B cell (primary cell): ENCODE data around the gene IKZF3. TPM values are rescaled to one million over a fixed set of nuclear protein-coding genes. Genes with fewer than 3 reads are reported as not detected.

Experiments
- ATAC-seq: fragments of 200-7000 bp; cut with Tn5 transposase; one replicate; pipeline ENCODE4 v1.10.0; 2021; ENCODE audit warnings: low read depth, mild to moderate bottlenecking, moderate number of reproducible peaks, moderate library complexity
- CTCF ChIA-PET: fragments of 350-600 bp; sonication (Branson Sonifier 250); formaldehyde crosslinking; loops from one replicate; lab custom pipeline; 2021; ENCODE audit warnings: antibody characterized with exemption, inconsistent platforms; lab: Charles Lee
- POLR2A ChIA-PET: fragments of 350-600 bp; sonication (Branson Sonifier 250); formaldehyde crosslinking; loops from one replicate; lab custom pipeline; 2021; ENCODE audit warnings: antibody characterized with exemption; lab: Charles Lee
- DNase-seq: peaks from one replicate; pipeline ENCODE4 v3.0.0; 2013
- H2AFZ ChIP-seq: 2 replicates; pipeline ENCODE4 v1.6.1; 2012; ENCODE audit warnings: mild to moderate bottlenecking, low read depth, low read length; ENCODE audit not compliant: insufficient read depth, poor library complexity, severe bottlenecking
- H3K27ac ChIP-seq, 2 donors: 1 replicate in 1 of 2; 2 replicates in 1 of 2; pipeline ENCODE4 v1.5.1; 2012 to 2013; ENCODE audit warnings: low read length in 2 of 2, mild to moderate bottlenecking in 2 of 2, moderate library complexity in 1 of 2
- H3K27me3 ChIP-seq, 4 experiments: fragments of 200-600 bp in 1 of 4; sonication (generic) in 1 of 4; replicated peaks in 1 of 4; 1 replicate in 2 of 4; 2 replicates in 2 of 4; pipeline versions ENCODE4 v1.6.1 to v1.7.0; 2013 to 2016; ENCODE audit warnings: low read length in 3 of 4, mild to moderate bottlenecking in 2 of 4, mixed read lengths in 1 of 4, moderate library complexity in 1 of 4; ENCODE audit not compliant: insufficient read depth in 4 of 4, control insufficient read depth in 3 of 4; ENCODE audit errors: control extremely low read depth in 1 of 4
- H3K36me3 ChIP-seq, 2 experiments: replicated peaks in 1 of 2; 1 replicate in 1 of 2; 2 replicates in 1 of 2; pipeline versions ENCODE4 v1.6.1 to v1.7.1; 2013; ENCODE audit warnings: low read length in 1 of 2; ENCODE audit not compliant: insufficient read depth in 2 of 2, control insufficient read depth in 1 of 2; ENCODE audit errors: control extremely low read depth in 1 of 2, extremely low read depth in 1 of 2
- H3K4me1 ChIP-seq, 2 donors: fragments of 200-600 bp in 1 of 2; sonication (generic) in 1 of 2; 1 replicate in 1 of 2; 2 replicates in 1 of 2; pipeline versions ENCODE4 v1.5.1 to v1.6.1; 2013 to 2017; ENCODE audit warnings: low read length in 2 of 2; ENCODE audit not compliant: control insufficient read depth in 2 of 2, insufficient read depth in 2 of 2
- H3K4me2 ChIP-seq: replicated peaks from 2 replicates; pipeline ENCODE3; 2012; ENCODE audit warnings: mild to moderate bottlenecking, low read depth, low read length; ENCODE audit not compliant: poor library complexity, severe bottlenecking
- H3K4me3 ChIP-seq, 5 experiments: fragments of 200-600 bp in 1 of 5; sonication (generic) in 1 of 5; 1 replicate in 3 of 5; 2 replicates in 2 of 5; pipeline versions ENCODE4 v1.5.1 to v1.7.0; 2011 to 2016; ENCODE audit warnings: low read length in 4 of 5, mild to moderate bottlenecking in 4 of 5, low read depth in 2 of 5, control low read depth in 1 of 5, moderate library complexity in 1 of 5; ENCODE audit not compliant: insufficient read depth in 1 of 5; ENCODE audit errors: control extremely low read depth in 1 of 5, extremely low read depth in 1 of 5
- H3K79me2 ChIP-seq: fragments of 200-600 bp; sonication (generic); one replicate; pipeline ENCODE4 v1.6.0; 2016; ENCODE audit warnings: low read length; ENCODE audit not compliant: control insufficient read depth, insufficient read depth
- H3K9ac ChIP-seq: fragments of 200-600 bp; sonication (generic); 2 replicates; pipeline ENCODE4 v1.6.1; 2017; ENCODE audit warnings: mild to moderate bottlenecking, low read length, moderate library complexity
- H3K9me3 ChIP-seq, 3 donors: one replicate each; pipeline versions ENCODE4 v1.6.1 to v1.7.1; 2013; ENCODE audit warnings: low read length in 2 of 3; ENCODE audit not compliant: control insufficient read depth in 2 of 3, insufficient read depth in 1 of 3; ENCODE audit errors: control extremely low read depth in 1 of 3
- H4K20me1 ChIP-seq: 2 replicates; pipeline ENCODE4 v1.6.0; 2012; ENCODE audit warnings: mild to moderate bottlenecking, low read length; ENCODE audit not compliant: insufficient read depth, control insufficient read depth, poor library complexity, severe bottlenecking
- H3K27ac Mint-ChIP-seq: one replicate; pipeline ENCODE4 v1.8.0; 2021; ENCODE audit warnings: mixed read lengths
- H3K27me3 Mint-ChIP-seq: one replicate; pipeline ENCODE4 v1.8.0; 2021; ENCODE audit warnings: mixed read lengths
- H3K4me1 Mint-ChIP-seq: one replicate; pipeline ENCODE4 v1.8.0; 2021; ENCODE audit warnings: mixed read lengths
- H3K4me3 Mint-ChIP-seq: one replicate; pipeline ENCODE4 v1.8.0; 2021; ENCODE audit warnings: mixed read lengths
- H3K9me3 Mint-ChIP-seq: one replicate; pipeline ENCODE4 v1.8.0; 2022; ENCODE audit warnings: mixed read lengths; ENCODE audit not compliant: insufficient read depth
- CTCF ChIP-seq: fragments of 200-600 bp; IDR thresholded peaks from one replicate; pipeline ENCODE4 v1.8.0; 2022; ENCODE audit warnings: antibody characterized with exemption, mild to moderate bottlenecking
- EZH2 ChIP-seq: IDR thresholded peaks from 2 replicates; pipeline ENCODE4 v1.6.1; 2012; ENCODE audit warnings: borderline replicate concordance, low read depth, mild to moderate bottlenecking, moderate library complexity, low read length; ENCODE audit not compliant: insufficient read depth, poor library complexity, severe bottlenecking
- WGBS: methylation state at CpG from one replicate; pipeline ENCODE4 v1.1.5; 2013; ENCODE audit warnings: missing lambda C conversion rate; ENCODE audit not compliant: insufficient coverage; 5-methylcytosine and 5-hydroxymethylcytosine counted together
- intact Hi-C: fragments of 100-400 bp; cut with micrococcal nuclease; formaldehyde crosslinking; loops from one replicate; pipeline ENCODE4 v1.10.0; 2022
- polyA plus RNA-seq: library from polyadenylated mRNA; depleted of rRNA; stranded (reverse); fragments of >200 nt; gene quantifications from 2 replicates; pipeline ENCODE4 v1.2.3, GENCODE V29; 2012
- total RNA-seq, 2 donors: library from RNA; stranded (reverse); fragments of 120-200 nt in 1 of 2; gene quantifications; 1 replicate in 1 of 2; 2 replicates in 1 of 2; pipeline versions ENCODE4 v1.2.3 to v1.2.4, GENCODE V29; 2013 to 2022

Gene IKZF3
- total and polyA plus RNA-seq, 2 donors (not counting 1 experiment from before 2014, with no cell fraction given): 63.0 to 178 TPM

- Mint-ChIP-seq H3K27me3 (no peaks in the 10 kb centered on the region), H3K4me3 (no peak overlapping the region), H3K4me1 (peaks cover 74% of the 10 kb centered on the region), H3K27ac (peak overlapping the region; percentile 81), H3K9me3 (peaks cover 2% of the 10 kb centered on the region)
- WGBS: 88% methylated on average over 7 of the region's 10 CpGs
- DNase-seq: no peak
- H2AFZ ChIP-seq: no peak overlapping the region
- ChIA-PET CTCF (no interaction called here), POLR2A (interaction anchor here (0.6 kb wide), 1 partner anchor 10 kb away, joined by 6 read pairs; no protein-coding TSS in a partner anchor)
- no peak for ATAC-seq
- H3K79me2 ChIP-seq: peaks cover 84% of the 10 kb centered on the region
- peaks cover 5 to 59% of the 10 kb centered on the region in 2 experiments for H3K36me3 ChIP-seq
- no peak for TF ChIP-seq EZH2
- no peak for TF ChIP-seq CTCF
- no peaks in the 10 kb centered on the region for H3K27me3 ChIP-seq
- H3K4me2 ChIP-seq: no peak overlapping the region
- H3K27ac ChIP-seq: peak overlapping the region in 1 of 2 donors; percentile 27
- H3K9ac ChIP-seq: no peak overlapping the region
- intact Hi-C loops: no loop called here
- no peaks in the 10 kb centered on the region for H4K20me1 ChIP-seq
- H3K4me1 ChIP-seq: peaks cover 48 to 73% of the 10 kb centered on the region in 2 donors
- H3K9me3 ChIP-seq: peaks cover 0 to 5% (median 0%) of the 10 kb centered on the region in 3 donors
- H3K4me3 ChIP-seq: no peak overlapping the region
These were observed 102.1 kb downstream of the IKZF3 start for GRCh38 chr17:39761861-39762496.

GRCh38 chr17:39759204-39759603 lies 104.9 kb downstream of the IKZF3 start:
- Mint-ChIP-seq H3K4me3 (peak overlapping the region; percentile 80), H3K4me1 (peaks cover 70% of the 10 kb centered on the region), H3K9me3 (peaks cover 2% of the 10 kb centered on the region), H3K27me3 (no peaks in the 10 kb centered on the region), H3K27ac (peak overlapping the region; percentile 97)
- Histone ChIP-seq H3K27ac (peak overlapping the region; percentile 100), H4K20me1 (no peaks in the 10 kb centered on the region), H3K79me2 (peaks cover 61% of the 10 kb centered on the region), H3K4me2 (peak overlapping the region; percentile 89), H3K36me3 (peaks cover 0 to 32% of the 10 kb centered on the region in 2 experiments), H3K27me3 (no peaks in the 10 kb centered on the region), H3K9me3 (peaks cover 0 to 5% (median 0%) of the 10 kb centered on the region in 3 donors), H3K4me3 (no peak overlapping the region), H3K4me1 (peaks cover 59 to 74% of the 10 kb centered on the region in 2 donors), H2AFZ (no peak overlapping the region), H3K9ac (peak overlapping the region; percentile 4)
- ChIA-PET CTCF (interaction anchor here (0.7 to 3.4 kb wide), 17 partner anchors 11 to 638 kb away, joined by 3 to 16 read pairs (median 4); partner anchors contain the start of genes IKZF3, MIEN1 and PSMD3), POLR2A (interaction anchor here (0.6 to 3.1 kb wide), 8 partner anchors 8 to 105 kb away, joined by 3 to 14 read pairs (median 4); partner anchors contain the start of gene IKZF3)
- ATAC-seq (no peak), DNase-seq (peak; percentile 61)
- intact Hi-C loops: loop anchor here (10.0 kb wide), 1 partner anchor 166 kb away; the partner anchor contains the start of genes LRRC3C and ORMDL3
- 67% methylated on average over 1 of the region's 5 CpGs for WGBS
- no peak for TF ChIP-seq EZH2
- TF ChIP-seq CTCF: no peak
